Measurements from ENCODE around the gene CTH.

GRCh38 chr1:70475023-70475422 lies 64.0 kb downstream of the CTH start:
- TF ChIP-seq ZBTB34 (CRISPR knock-in tag; IDR thresholded peaks at IDR 0.05) (no peak), IRF2 (CRISPR knock-in tag; IDR thresholded peaks at IDR 0.05) (no peak), ZNF263 (CRISPR knock-in tag; IDR thresholded peaks at IDR 0.05) (no peak), SMAD3 (CRISPR knock-in tag; IDR thresholded peaks at IDR 0.05) (no peak), ATF6 (CRISPR knock-in tag; conservative IDR thresholded peaks at IDR 0.05) (no peak), ZNF446 (CRISPR knock-in tag; IDR thresholded peaks at IDR 0.05) (no peak), HINFP (CRISPR knock-in tag; IDR thresholded peaks at IDR 0.05; ENCODE audit: low read depth) (no peak), CTCF (CRISPR knock-in tag; IDR thresholded peaks at IDR 0.05) (no peak), POLR2A (IDR thresholded peaks at IDR 0.05; ENCODE audit: insufficient read depth in 1 of 2, low read depth in 2 of 2, low read length in 2 of 2) (no peak), GTF2F1 (IDR thresholded peaks at IDR 0.05; ENCODE audit: low read length) (no peak), MAFG (CRISPR knock-in tag; IDR thresholded peaks at IDR 0.05) (no peak), RNF219 (CRISPR knock-in tag; IDR thresholded peaks at IDR 0.05) (no peak)

Data from HepG2 (cell line).